ENCODE data around the gene MAPT.
"Not testable (repeated sequence)": the region's sequence is repeated elsewhere in the genome, so short reads cannot be mapped to it uniquely, and the experiment has no call there.

- TF ChIP-seq, protein P1, sequence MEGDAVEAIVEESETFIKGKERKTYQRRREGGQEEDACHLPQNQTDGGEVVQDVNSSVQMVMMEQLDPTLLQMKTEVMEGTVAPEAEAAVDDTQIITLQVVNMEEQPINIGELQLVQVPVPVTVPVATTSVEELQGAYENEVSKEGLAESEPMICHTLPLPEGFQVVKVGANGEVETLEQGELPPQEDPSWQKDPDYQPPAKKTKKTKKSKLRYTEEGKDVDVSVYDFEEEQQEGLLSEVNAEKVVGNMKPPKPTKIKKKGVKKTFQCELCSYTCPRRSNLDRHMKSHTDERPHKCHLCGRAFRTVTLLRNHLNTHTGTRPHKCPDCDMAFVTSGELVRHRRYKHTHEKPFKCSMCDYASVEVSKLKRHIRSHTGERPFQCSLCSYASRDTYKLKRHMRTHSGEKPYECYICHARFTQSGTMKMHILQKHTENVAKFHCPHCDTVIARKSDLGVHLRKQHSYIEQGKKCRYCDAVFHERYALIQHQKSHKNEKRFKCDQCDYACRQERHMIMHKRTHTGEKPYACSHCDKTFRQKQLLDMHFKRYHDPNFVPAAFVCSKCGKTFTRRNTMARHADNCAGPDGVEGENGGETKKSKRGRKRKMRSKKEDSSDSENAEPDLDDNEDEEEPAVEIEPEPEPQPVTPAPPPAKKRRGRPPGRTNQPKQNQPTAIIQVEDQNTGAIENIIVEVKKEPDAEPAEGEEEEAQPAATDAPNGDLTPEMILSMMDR (conservative IDR thresholded peaks at IDR 0.05): not testable (repeated sequence)
- not testable (repeated sequence) for TF ChIP-seq ZFX (IDR thresholded peaks at IDR 0.05)
Measured at GRCh38 chr17:45937186-45937585, 42.8 kb downstream of the MAPT start.
